DMS153 treated with DMSO at 0.1 percent for 48 hours (cell line): Measurements from ENCODE around the gene HOXD8.

Source experiments
- DNase-seq: peaks from one replicate; lab custom pipeline; 2025; ENCODE audit not compliant: unreplicated experiment; lab: John Stamatoyannopoulos, UW

The HOXD8 gene

GRCh38 chr2:176128982-176129796 lies at the start of gene HOXD8:
Gene HOXD8 (plus strand): TSS chr2:176129705. CDS start chr2:176130367, 662 bp downstream.
- DNase-seq = no peak

DNA sequence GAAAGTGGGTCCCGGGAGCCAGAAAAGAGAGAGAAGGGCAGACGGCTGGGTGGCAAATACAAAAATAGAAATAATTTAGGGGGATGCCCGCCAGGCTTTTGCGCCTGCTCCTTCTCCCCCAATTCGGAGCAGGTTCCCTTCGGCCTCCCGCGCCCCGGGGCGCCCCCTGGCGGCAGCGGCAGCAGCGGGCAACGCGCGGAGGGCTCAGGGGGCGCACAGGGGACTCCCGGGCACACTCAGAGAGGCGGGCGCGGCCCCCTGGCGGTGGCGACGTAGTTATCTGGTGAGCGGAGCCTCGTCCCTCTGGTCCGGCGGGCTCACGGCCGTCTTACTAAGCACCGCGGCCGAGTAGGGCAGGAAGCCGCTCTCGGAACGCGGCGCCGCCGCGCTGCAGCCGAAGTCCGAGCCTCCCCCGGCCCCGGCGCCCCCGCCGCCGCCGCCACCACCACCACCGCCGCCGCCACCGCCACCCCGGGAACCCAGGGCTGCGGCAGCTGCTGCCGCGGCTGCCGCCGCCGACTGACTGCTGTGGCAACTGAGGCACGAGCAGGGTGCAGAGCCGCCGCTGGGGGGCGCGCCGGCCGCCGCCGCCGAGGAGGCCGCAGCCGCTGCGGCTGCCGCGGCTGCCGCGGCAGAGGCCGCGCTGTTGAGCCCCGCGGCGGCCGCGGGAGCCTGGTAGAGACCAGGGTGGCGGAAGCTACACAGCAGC lies 49.5 kb upstream of the HOXD8 start:
- no peak for DNase-seq

DNA sequence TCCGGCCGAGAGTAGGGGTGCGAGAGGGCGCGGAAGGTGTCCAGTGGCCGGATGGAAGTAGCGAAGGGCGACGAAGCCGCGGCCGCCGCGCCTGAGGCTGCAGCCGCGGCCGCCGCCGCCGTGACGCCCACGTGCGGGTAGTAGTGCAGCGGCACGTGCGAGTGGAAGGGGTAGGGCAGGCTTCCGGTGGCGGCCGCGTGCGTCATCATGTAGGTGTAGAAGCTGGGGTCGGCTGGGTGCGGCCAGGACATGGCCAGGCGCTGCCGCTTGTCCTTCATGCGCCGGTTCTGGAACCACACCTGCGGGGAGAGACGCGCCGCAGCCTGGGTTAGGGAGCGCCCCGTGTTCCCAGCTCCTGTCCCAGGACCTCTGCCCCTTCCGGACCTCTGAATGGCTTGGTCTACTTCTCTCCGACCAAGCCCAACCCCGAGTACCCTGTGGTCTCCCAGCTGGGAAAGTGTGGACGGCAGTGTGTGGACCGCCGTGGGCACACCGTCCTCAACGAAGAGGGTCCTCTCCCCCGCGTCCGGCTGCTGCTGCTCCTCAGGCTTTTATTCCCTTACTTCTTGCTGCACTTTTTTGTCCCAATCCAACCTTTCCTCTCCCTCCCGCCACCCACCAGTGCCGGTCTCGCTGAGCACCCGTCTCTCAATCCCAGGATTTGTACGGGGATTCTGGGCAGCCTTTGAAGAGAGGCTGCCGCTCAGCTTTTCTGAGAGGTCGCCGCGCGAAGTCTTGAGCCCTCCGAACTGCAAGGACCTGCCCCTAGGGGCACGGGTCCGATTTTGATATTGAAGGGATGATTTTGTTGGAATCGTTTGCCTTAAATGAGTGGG lies 48.7 kb upstream of the HOXD8 start:
- no peak for DNase-seq

GRCh38 chr2:176081376-176081836 lies 48.1 kb upstream of the HOXD8 start:
- no peak for DNase-seq

DNA sequence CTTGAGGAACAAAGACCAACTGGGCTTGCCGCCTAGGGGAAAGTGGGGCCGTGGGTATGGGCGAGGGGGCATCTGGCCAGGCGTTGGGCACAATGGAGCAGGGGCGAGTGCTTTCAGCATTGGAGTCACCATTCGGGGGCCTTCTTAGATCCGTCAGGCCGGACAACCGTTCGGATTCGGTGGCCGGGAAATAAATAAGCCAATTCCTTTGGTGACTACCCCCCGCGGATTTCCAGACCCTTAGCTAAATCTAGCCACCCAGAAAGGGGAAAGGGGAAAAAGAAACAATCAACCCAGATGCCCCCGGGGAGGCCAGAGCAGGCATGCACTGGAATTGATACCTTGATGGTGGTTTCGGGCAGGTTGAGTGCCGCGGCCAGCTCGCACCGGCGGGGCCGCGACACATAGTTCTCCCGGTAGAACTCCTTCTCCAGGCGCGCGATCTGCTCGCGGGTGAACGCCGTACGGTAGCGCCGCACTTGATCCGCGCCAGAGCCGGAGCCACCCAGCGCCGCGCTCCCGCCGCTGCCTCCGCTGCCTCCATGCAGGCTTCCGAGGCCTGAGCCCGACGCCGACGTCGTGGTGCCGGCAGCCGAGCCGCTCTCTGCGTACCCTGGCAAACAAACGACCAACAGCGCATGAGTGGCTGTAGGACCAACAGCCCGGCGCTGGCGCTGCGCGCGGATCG lies 47.5 kb upstream of the HOXD8 start:
- DNase-seq = no peak

DNA sequence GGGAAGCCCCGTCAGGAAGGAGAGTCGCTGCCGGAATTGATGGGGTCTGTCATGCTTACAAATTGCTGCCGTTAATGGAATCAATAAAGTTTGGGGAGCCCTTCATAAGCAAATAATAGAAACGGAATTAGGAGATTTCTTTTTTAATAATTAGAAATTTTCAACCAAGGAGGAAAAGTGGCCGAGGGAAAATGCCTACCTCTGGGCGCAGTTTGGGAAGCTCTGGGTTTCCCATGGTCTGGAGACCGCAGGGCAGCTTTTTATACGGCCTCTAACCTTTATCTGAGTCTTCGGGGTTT lies 47.0 kb upstream of the HOXD8 start:
- no peak for DNase-seq

GRCh38 chr2:176082824-176083751 lies 46.4 kb upstream of the HOXD8 start:
- DNase-seq = no peak

DNA sequence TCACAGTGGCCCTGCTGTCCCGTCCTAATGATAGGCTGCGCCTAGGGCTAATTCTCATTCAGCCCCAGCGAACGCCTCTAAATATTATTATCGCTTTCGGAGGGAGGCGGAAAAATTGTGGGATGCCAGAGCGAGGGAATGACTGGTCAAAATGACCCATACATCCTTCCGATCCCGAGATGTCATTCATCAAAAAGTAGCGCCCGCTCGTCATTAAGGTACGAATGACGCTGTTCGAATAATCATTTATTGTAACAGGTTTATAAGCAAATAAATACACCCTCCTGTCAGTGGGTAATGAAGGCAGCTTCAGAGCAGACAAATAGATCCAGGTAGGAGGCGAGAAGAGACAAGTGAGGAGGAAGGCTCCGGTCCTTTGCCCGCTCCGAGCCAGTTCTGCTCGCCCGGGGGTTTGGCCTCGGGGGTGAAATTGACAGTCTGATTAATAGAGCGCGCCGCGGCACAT lies 45.7 kb upstream of the HOXD8 start, which contains the start of gene EVX2:
Gene EVX2 (minus strand): TSS at position 167 of the 466 bp plus-strand sequence. CDS start 186 bp downstream, outside the sequence.
- no peak for DNase-seq

DNA sequence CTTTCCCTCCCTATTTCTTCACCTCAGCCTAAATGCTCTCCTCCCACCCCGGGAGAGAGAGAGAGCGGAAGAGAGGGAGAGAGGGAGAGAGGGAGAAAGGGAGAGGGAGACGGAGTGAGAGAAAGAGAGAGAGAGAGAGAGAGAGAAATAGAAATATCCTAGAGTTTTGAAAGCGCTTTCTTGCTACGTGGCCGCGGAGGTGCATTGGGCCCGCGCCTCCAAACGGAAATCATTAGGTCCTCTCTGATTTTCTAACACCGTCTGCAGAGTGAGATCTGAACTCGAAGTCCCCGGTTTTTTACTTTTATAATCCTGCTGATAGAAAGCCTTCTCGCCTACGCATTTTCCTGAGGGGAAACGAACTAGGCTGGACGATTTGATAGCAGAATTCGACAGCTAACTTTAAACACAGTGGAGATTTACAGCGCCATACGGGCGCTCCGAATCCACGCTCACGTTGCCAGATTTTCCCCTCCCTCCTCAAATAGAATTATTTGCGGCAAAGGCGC lies 44.8 kb upstream of the HOXD8 start:
- no peak for DNase-seq

DNA sequence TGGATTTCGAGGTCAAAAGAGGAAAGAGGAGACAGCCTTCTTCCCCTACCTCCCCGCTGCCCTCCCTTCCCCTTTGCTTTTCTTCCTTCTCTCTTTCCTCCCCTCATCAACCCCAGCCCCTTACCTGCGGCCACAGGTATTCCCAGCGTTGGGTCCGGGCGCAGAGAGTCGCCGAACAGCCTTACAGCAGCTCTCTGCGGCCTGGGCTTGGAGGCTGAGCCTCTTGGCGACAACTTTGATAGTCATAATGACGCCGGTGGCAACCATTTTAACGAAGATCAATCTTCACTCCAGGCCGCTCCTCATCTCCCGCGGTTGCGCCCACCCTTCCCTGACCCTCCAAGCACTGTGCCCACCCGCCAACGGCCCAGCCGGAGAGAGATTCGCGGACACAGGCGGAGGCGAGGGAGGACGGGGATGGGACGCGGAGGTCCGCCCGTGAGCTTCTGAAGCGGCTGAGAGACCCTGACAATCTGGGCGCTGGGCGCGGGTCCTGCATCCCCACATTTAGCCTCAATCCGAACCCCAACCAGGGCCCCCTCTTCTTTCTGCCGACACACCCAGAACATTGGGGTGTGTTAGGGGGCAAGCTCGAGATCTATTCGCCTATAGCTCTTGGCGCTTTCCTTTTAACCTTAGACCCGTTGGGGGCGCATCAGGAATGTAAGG lies 44.3 kb upstream of the HOXD8 start:
- no peak for DNase-seq

DNA sequence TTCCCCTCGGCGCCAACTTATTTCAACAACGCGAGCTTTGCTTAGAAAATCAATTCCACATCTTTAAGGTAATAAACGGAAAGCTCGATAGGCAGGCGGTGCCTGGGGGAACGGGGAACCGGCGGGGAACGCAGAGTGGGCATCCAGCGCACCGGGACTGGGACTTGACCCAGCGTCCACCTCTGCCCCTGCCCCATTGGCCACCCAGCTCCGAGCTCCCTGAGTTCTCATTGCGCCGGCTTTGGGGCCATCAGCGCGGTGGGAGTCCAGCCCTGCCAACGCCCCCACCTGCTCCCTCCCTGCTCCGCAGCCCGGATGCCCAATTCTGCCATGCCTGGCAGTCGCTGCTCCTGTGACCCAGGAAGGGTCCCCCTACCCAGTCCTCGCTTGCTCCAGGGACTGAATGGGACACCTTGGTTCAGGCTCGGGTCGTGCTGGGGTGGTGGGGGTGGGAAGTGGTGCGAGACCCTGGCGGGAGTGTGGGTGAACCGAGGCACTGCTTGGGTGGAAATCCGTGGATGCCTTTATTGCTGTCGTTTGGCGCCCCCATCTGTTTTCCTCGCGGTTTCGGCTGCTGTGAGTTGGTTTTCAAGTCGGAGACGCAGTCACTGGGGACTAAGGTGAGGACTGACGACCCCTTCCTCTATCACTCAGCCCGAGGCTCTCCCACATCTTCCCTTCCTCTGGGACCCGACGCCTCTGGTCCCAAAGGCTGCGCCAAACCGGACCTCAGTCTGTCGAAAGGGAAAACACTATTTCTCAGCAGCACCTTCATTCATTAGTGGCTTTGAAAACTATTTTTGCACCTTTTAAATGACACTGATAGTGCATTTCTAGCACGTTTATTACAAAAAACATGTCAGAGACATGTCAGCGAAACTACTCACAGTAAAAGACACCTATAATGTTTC lies 43.4 kb upstream of the HOXD8 start:
- DNase-seq = no peak

- no peak for DNase-seq
Measured at GRCh38 chr2:176087330-176088047, 42.0 kb upstream of the HOXD8 start.

- DNase-seq = no peak
Measured at GRCh38 chr2:176088048-176088936, 41.2 kb upstream of the HOXD8 start.

DNA sequence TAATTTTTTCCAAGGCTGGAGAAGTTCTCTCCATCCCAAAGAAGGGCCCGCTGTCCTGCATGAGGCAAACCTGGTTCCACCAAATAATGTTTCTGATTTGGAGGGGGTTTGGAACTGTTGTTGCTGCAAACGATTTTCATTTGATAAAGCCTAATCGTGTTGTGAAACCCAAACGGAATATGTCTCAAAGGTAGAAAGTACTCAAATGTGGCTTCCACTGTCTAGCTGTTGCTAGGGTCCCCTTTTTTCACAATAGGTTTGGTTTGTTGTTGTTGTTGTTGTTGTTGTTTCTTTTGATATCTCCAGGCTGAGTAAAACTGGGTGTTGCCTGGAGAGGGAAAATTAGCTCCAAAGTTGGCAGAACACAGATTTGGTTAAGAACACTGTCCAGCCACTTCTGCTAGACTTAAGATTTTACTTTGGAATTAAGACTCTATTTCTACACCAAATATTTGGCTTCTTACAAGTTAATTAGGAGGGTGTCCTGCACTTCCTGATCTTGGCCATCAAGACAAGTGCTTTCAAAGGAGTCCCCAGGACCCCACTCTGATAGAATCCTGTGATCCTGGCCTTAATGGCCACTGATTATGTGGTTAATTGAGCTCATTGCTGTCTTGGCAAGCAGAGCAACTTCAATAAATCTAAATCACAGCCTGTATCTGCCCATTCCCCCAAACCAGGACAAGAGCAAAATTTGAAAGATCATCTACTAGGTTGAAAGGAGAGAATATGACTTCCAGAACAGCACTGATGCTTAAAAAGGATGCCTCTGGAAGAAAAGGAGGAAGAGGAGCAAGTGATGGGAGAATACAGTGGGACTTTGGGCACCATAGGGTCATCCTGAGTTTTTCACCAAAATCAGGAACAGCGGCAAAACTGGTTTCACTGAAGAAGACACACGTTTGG lies 40.3 kb upstream of the HOXD8 start:
- no peak for DNase-seq

- no peak for DNase-seq
Measured at GRCh38 chr2:176089843-176090395, 39.6 kb upstream of the HOXD8 start.
